Measurements from ENCODE around the gene CDC25A.

CDC25A gene

GRCh38 chr3:48208076-48208475 is 19.9 kb upstream of the CDC25A start:
- ChIA-PET CTCF (interaction anchor here (1.1 to 6.0 kb wide), 3 partner anchors 14 to 23 kb away, joined by 3 to 34 read pairs (median 3); no protein-coding TSS in a partner anchor), POLR2A (no interaction called here)
- H3K4me3 ChIP-seq (ENCODE audit: low read depth, low read length): no peak overlapping the region
- DNase-seq (ENCODE audit: low read depth, low spot score): no peak
- TF ChIP-seq CTCF (IDR thresholded peaks at IDR 0.05; ENCODE audit: insufficient read depth, low read length, missing control alignments): no peak

GRCh38 chr3:48202632-48203031 is 14.4 kb upstream of the CDC25A start:
- CTCF ChIA-PET: interaction anchor here (6.0 kb wide), 1 partner anchor 9 kb away, joined by 34 read pairs; no protein-coding TSS in a partner anchor
- no peak for DNase-seq (ENCODE audit: low read depth, low spot score)

GRCh38 chr3:48199117-48199516 is 10.9 kb upstream of the CDC25A start:
- DNase-seq (ENCODE audit: low read depth, low spot score): no peak
- no peak for TF ChIP-seq CTCF (IDR thresholded peaks at IDR 0.05; ENCODE audit: insufficient read depth, low read length, missing control alignments)
- CTCF ChIA-PET: interaction anchor here (1.3 to 2.2 kb wide), 2 partner anchors 9 to 237 kb away, joined by 3 to 10 read pairs; no protein-coding TSS in a partner anchor
- POLR2A ChIA-PET: no interaction called here
- no peak overlapping the region for H3K4me3 ChIP-seq (ENCODE audit: low read depth, low read length)

More at GRCh38 chr3:48202632-48203031, 14.4 kb upstream of the CDC25A start:
- no peak overlapping the region for H3K4me3 ChIP-seq (ENCODE audit: low read depth, low read length)
- TF ChIP-seq CTCF (IDR thresholded peaks at IDR 0.05; ENCODE audit: insufficient read depth, low read length, missing control alignments): no peak
- POLR2A ChIA-PET: no interaction called here

- TF ChIP-seq CTCF (IDR thresholded peaks at IDR 0.05; ENCODE audit: insufficient read depth, low read length, missing control alignments): no peak
- H3K4me3 ChIP-seq (ENCODE audit: low read depth, low read length): no peak overlapping the region
- DNase-seq (ENCODE audit: low read depth, low spot score): no peak
- CTCF ChIA-PET: interaction anchor here (1.0 to 7.1 kb wide), 2 partner anchors 11 to 238 kb away, joined by 4 to 139 read pairs; no protein-coding TSS in a partner anchor
- POLR2A ChIA-PET: no interaction called here
Measured at GRCh38 chr3:48196611-48197010, 8.4 kb upstream of the CDC25A start.

GRCh38 chr3:48194446-48195071 is 6.3 kb upstream of the CDC25A start:
- DNase-seq (ENCODE audit: low read depth, low spot score): no peak
- CTCF ChIA-PET: interaction anchor here (0.6 to 7.1 kb wide), 30 partner anchors 11 to 1060 kb away, joined by 3 to 139 read pairs (median 5); partner anchors contain the start of genes CAMP, CCDC51, TMA7 and ZNF589
- H3K4me3 ChIP-seq (ENCODE audit: low read depth, low read length): no peak overlapping the region
- peak; percentile 79 for TF ChIP-seq CTCF (IDR thresholded peaks at IDR 0.05; ENCODE audit: insufficient read depth, low read length, missing control alignments)
- POLR2A ChIA-PET: interaction anchor here (0.7 kb wide), 1 partner anchor 360 kb away, joined by 3 read pairs; no protein-coding TSS in a partner anchor

- H3K4me3 ChIP-seq (ENCODE audit: low read depth, low read length): no peak overlapping the region
- POLR2A ChIA-PET: no interaction called here
- DNase-seq (ENCODE audit: low read depth, low spot score): no peak
- CTCF ChIA-PET: interaction anchor here (0.8 to 7.1 kb wide), 3 partner anchors 9 to 244 kb away, joined by 3 to 139 read pairs (median 3); no protein-coding TSS in a partner anchor
- no peak for TF ChIP-seq CTCF (IDR thresholded peaks at IDR 0.05; ENCODE audit: insufficient read depth, low read length, missing control alignments)
Measured at GRCh38 chr3:48190911-48191310, 2.7 kb upstream of the CDC25A start.
